Cardiac muscle cell (in vitro differentiated cells and primary cell): ENCODE data around the gene PNPT1. TPM values are rescaled to one million over a fixed set of nuclear protein-coding genes. Genes with fewer than 3 reads are reported as not detected.

Source experiments
- DNase-seq, 2 donors: peaks; one replicate each; pipeline versions ENCODE4 v3.0.0 to v3.0.0-alpha.2; 2010 to 2017; ENCODE audit warnings: low read depth in 1 of 2, low spot score in 1 of 2
- H3K27ac ChIP-seq: fragments of 200-600 bp; sonication (generic); 2 replicates; pipeline ENCODE4 v1.5.1; 2016
- H3K27me3 ChIP-seq: fragments of 200-600 bp; sonication (generic); 2 replicates; pipeline ENCODE4 v1.6.0; 2016; ENCODE audit warnings: control low read depth
- H3K36me3 ChIP-seq: fragments of 200-600 bp; sonication (generic); 2 replicates; pipeline ENCODE4 v1.5.1; 2016; ENCODE audit warnings: control low read depth
- H3K4me1 ChIP-seq: fragments of 200-600 bp; sonication (generic); 2 replicates; pipeline ENCODE4 v1.8.1; 2017; ENCODE audit warnings: low read depth, mild to moderate bottlenecking, mixed run types
- H3K4me3 ChIP-seq: fragments of 200-600 bp; sonication (generic); 2 replicates; pipeline ENCODE4 v1.5.1; 2016; ENCODE audit warnings: mild to moderate bottlenecking
- H3K9me3 ChIP-seq: fragments of 200-600 bp; sonication (generic); 2 replicates; pipeline ENCODE4 v1.5.1; 2017; ENCODE audit warnings: low read depth, mild to moderate bottlenecking, control low read depth
- CTCF ChIP-seq: IDR thresholded peaks from 2 replicates; pipeline ENCODE4 v1.5.1; 2012; ENCODE audit warnings: low read depth, mild to moderate bottlenecking, low read length
- polyA plus RNA-seq: library from polyadenylated mRNA; unstranded; fragments of >200 nt; fragmentation: Nextera tagmentation; extraction: Ambion mirVana; gene quantifications from 2 replicates; pipeline ENCODE4 v1.2.1, GENCODE V29; 2016
- total RNA-seq: library from RNA; depleted of rRNA; stranded (reverse); fragments of >200 nt; gene quantifications from 2 replicates; pipeline ENCODE4 v1.2.3, GENCODE V29; 2016

The PNPT1 gene
- total and polyA plus RNA-seq, 2 experiments from 2014 or later: 8.8 to 18.1 TPM

- peaks cover 4% of the 10 kb centered on the region for H3K4me1 ChIP-seq
- no peaks in the 10 kb centered on the region for H3K9me3 ChIP-seq
- H3K27me3 ChIP-seq: no peaks in the 10 kb centered on the region
- peak; percentile 49 for TF ChIP-seq CTCF
- H3K27ac ChIP-seq: no peak overlapping the region
- H3K36me3 ChIP-seq: no peaks in the 10 kb centered on the region
- peak; percentile 6 to 23 for DNase-seq
- H3K4me3 ChIP-seq: no peak overlapping the region
These were observed 73.4 kb downstream of the PNPT1 start for GRCh38 chr2:55620123-55620779.

- TF ChIP-seq CTCF: no peak
- Histone ChIP-seq H3K36me3 (peaks cover 13% of the 10 kb centered on the region), H3K27ac (peak overlapping the region; percentile 92), H3K4me3 (peak overlapping the region; percentile 83), H3K27me3 (no peaks in the 10 kb centered on the region), H3K4me1 (peaks cover 4% of the 10 kb centered on the region), H3K9me3 (no peaks in the 10 kb centered on the region)
- peak; percentile 54 to 64 for DNase-seq
These were observed 75.2 kb downstream of the PNPT1 start for GRCh38 chr2:55618275-55619055.

DNA sequence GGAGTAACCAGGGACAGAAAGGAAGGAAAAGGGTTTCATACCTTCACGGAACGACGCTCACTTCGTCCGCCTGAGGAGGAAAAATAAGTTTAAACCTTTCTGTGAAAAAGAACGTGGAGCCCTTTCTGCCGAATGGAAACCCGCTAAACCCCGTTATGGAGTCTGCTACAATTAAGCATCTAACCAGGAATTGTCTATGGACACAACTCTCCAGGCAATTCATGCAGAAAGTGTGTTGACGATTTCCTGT, 75.7 kb downstream of the PNPT1 start:
- no peak for DNase-seq
- no peak for TF ChIP-seq CTCF
- Histone ChIP-seq H3K9me3 (no peaks in the 10 kb centered on the region), H3K36me3 (peaks cover 17% of the 10 kb centered on the region), H3K4me1 (peaks cover 4% of the 10 kb centered on the region), H3K4me3 (peak overlapping the region; percentile 83), H3K27ac (peak overlapping the region; percentile 92), H3K27me3 (no peaks in the 10 kb centered on the region)

GRCh38 chr2:55617175-55618024, 76.2 kb downstream of the PNPT1 start, which contains the start of gene PPP4R3B:
Gene PPP4R3B, minus strand, starts transcription at chr2:55617622. Its CDS starts 337 bp downstream, at chr2:55617285.
- Histone ChIP-seq H3K27me3 (no peaks in the 10 kb centered on the region), H3K4me1 (peaks cover 4% of the 10 kb centered on the region), H3K36me3 (peaks cover 18% of the 10 kb centered on the region), H3K27ac (peak within 1 kb of the TSS; percentile 99), H3K9me3 (no peaks in the 10 kb centered on the region), H3K4me3 (peak within 1 kb of the TSS; percentile 95)
- peak; percentile 48 for TF ChIP-seq CTCF
- peak; percentile 98 to 100 for DNase-seq

- Histone ChIP-seq H3K4me1 (peaks cover 4% of the 10 kb centered on the region), H3K4me3 (peak overlapping the region; percentile 95), H3K27ac (peak overlapping the region; percentile 99), H3K36me3 (peaks cover 25% of the 10 kb centered on the region), H3K27me3 (no peaks in the 10 kb centered on the region), H3K9me3 (no peaks in the 10 kb centered on the region)
- no peak for TF ChIP-seq CTCF
- peak; percentile 59 to 71 for DNase-seq
These were observed 77.0 kb downstream of the PNPT1 start for GRCh38 chr2:55616551-55617174.
